Neuronal stem cell (in vitro differentiated cells): Measurements from ENCODE around the gene AXIN1.
A peak's percentile ranks its signal among the peaks of the same experiment; 100 is the strongest.
"Not testable (repeated sequence)": the region's sequence is repeated elsewhere in the genome, so short reads cannot be mapped to it uniquely, and the experiment has no call there.

Experiments
- DNase-seq: peaks from one replicate; pipeline ENCODE4 v3.0.0-alpha.2; 2013; ENCODE audit warnings: low spot score
- H2AFZ ChIP-seq: one replicate; pipeline ENCODE4 v1.6.1; 2013; ENCODE audit warnings: mild to moderate bottlenecking, low read length, inconsistent platforms
- H2AK5ac ChIP-seq: 2 replicates; pipeline ENCODE4 v1.6.1; 2013; ENCODE audit warnings: low read depth, mild to moderate bottlenecking, inconsistent platforms, low read length, moderate library complexity, mixed read lengths
- H2BK120ac ChIP-seq: 2 replicates; pipeline ENCODE4 v1.6.1; 2013; ENCODE audit warnings: low read depth, mild to moderate bottlenecking, inconsistent platforms, low read length, moderate library complexity, mixed read lengths
- H2BK12ac ChIP-seq: one replicate; pipeline ENCODE4 v1.6.1; 2013; ENCODE audit warnings: low read length, inconsistent platforms
- H2BK15ac ChIP-seq: 2 replicates; pipeline ENCODE4 v1.6.1; 2013; ENCODE audit warnings: mild to moderate bottlenecking, low read length, inconsistent platforms, mixed read lengths
- H2BK5ac ChIP-seq: one replicate; pipeline ENCODE4 v1.6.1; 2013; ENCODE audit warnings: inconsistent platforms, mild to moderate bottlenecking, low read length, moderate library complexity
- H3K14ac ChIP-seq: one replicate; pipeline ENCODE4 v1.6.1; 2013; ENCODE audit warnings: low read length, inconsistent platforms
- H3K18ac ChIP-seq: 2 replicates; pipeline ENCODE4 v1.6.1; 2013; ENCODE audit warnings: low read length, inconsistent platforms
- H3K23ac ChIP-seq: 2 replicates; pipeline ENCODE4 v1.6.1; 2013; ENCODE audit warnings: low read depth, mild to moderate bottlenecking, mixed read lengths, low read length, inconsistent platforms; ENCODE audit not compliant: poor library complexity
- H3K27ac ChIP-seq: replicated peaks from 3 replicates; pipeline ENCODE4 v1.5.1; 2013; ENCODE audit warnings: low read length, inconsistent platforms
- H3K27me3 ChIP-seq, 3 experiments: 2 replicates each; pipeline ENCODE4 v1.6.1; 2013; ENCODE audit warnings: low read length in 3 of 3, mild to moderate bottlenecking in 2 of 3, inconsistent platforms in 1 of 3, low read depth in 1 of 3, mixed read lengths in 1 of 3, moderate library complexity in 1 of 3; ENCODE audit not compliant: control insufficient read depth in 3 of 3, insufficient read depth in 3 of 3
- H3K36me3 ChIP-seq, 2 donors: replicated peaks in 1 of 2; 2 replicates each; pipeline ENCODE4 v1.6.1; 2013; ENCODE audit warnings: low read length in 2 of 2; ENCODE audit not compliant: control insufficient read depth in 2 of 2, insufficient read depth in 2 of 2
- H3K4ac ChIP-seq: 2 replicates; pipeline ENCODE4 v1.6.1; 2013; ENCODE audit warnings: inconsistent platforms, mild to moderate bottlenecking, low read length, moderate library complexity
- H3K4me1 ChIP-seq, 2 donors: 1 replicate in 1 of 2; 2 replicates in 1 of 2; pipeline ENCODE4 v1.6.1; 2013; ENCODE audit warnings: low read length in 2 of 2, low read depth in 1 of 2; ENCODE audit not compliant: control insufficient read depth in 2 of 2, insufficient read depth in 1 of 2
- H3K4me2 ChIP-seq: one replicate; pipeline ENCODE4 v1.6.1; 2013; ENCODE audit warnings: mild to moderate bottlenecking, low read length, inconsistent platforms; ENCODE audit not compliant: insufficient read depth, poor library complexity, severe bottlenecking
- H3K4me3 ChIP-seq, 2 donors: 2 replicates each; pipeline ENCODE4 v1.5.1; 2013; ENCODE audit warnings: low read length in 2 of 2, mild to moderate bottlenecking in 2 of 2, inconsistent platforms in 1 of 2, moderate library complexity in 1 of 2
- H3K79me1 ChIP-seq: one replicate; pipeline ENCODE4 v1.6.1; 2013; ENCODE audit warnings: low read depth, mild to moderate bottlenecking, inconsistent platforms, low read length, moderate library complexity
- H3K9ac ChIP-seq: one replicate; pipeline ENCODE4 v1.6.1; 2013; ENCODE audit warnings: mild to moderate bottlenecking, low read depth, low read length, inconsistent platforms; ENCODE audit not compliant: poor library complexity
- H3K9me3 ChIP-seq, 2 donors: replicated peaks in 1 of 2; 2 replicates each; pipeline versions ENCODE3 to v1.6.1; 2013; ENCODE audit warnings: low read length in 2 of 2, mild to moderate bottlenecking in 2 of 2, inconsistent platforms in 1 of 2, low read depth in 1 of 2, mixed read lengths in 1 of 2, moderate library complexity in 1 of 2; ENCODE audit not compliant: control insufficient read depth in 2 of 2, insufficient read depth in 1 of 2
- H4K8ac ChIP-seq: one replicate; pipeline ENCODE4 v1.6.1; 2013; ENCODE audit warnings: low read depth, mild to moderate bottlenecking, inconsistent platforms, low read length, moderate library complexity
- H4K91ac ChIP-seq: one replicate; pipeline ENCODE4 v1.6.1; 2013; ENCODE audit warnings: low read length, low read depth, mild to moderate bottlenecking, inconsistent platforms; ENCODE audit not compliant: poor library complexity
- WGBS, 2 donors: extraction: QIAGEN DNeasy Blood & Tissue Kit; methylation state at CpG; one replicate each; pipeline ENCODE4 v1.1.7; 2013; ENCODE audit warnings: missing lambda C conversion rate in 2 of 2, mixed read lengths in 1 of 2; ENCODE audit not compliant: insufficient read length in 2 of 2, insufficient replicate concordance in 1 of 2; ENCODE audit errors: extremely low coverage in 2 of 2; 5-methylcytosine and 5-hydroxymethylcytosine counted together

Gene AXIN1

DNA sequence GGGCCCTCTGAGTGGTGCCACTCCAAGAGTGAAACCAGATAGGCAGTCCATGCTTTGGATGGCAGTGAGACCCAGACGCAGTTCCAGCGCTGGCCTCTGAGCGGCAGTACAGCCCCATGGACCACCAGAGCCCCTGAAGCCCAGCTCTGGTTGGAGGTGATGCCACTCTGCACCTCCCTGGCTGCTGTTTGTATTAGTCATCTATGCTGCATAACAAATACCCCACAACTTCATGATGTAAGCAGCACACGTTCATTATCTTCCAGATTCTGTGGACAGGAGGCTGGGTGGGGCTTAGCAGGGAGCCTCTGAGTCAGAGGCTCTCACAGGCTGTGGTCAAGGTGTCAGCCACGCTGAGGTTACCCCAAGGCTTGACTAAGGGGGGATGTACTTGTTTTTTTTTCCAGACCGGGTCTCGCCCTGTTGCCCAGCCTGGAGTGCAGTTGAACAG, 39.4 kb upstream of the AXIN1 start:
- Histone ChIP-seq H3K4me2 (no peak overlapping the region), H3K79me1 (no peaks in the 10 kb centered on the region), H3K4me3 (no peak overlapping the region), H2AK5ac (no peak overlapping the region), H2BK12ac (no peak overlapping the region), H3K36me3 (no peaks in the 10 kb centered on the region), H2AFZ (no peak overlapping the region), H2BK5ac (no peak overlapping the region), H2BK15ac (no peak overlapping the region), H3K23ac (no peak overlapping the region), H3K27ac (no peak overlapping the region), H3K4me1 (peaks cover 1 to 17% of the 10 kb centered on the region in 2 donors), H3K27me3 (no peaks in the 10 kb centered on the region), H4K91ac (no peak overlapping the region), H3K9ac (no peak overlapping the region), H2BK120ac (no peak overlapping the region), H4K8ac (no peak overlapping the region), H3K18ac (no peak overlapping the region), H3K9me3 (peaks cover 0 to 3% of the 10 kb centered on the region in 2 donors), H3K4ac (no peak overlapping the region), H3K14ac (no peak overlapping the region)
- DNase-seq: no peak
- no CpG with 5 or more reads among the region's 7 CpGs for WGBS, 2 donors

DNA sequence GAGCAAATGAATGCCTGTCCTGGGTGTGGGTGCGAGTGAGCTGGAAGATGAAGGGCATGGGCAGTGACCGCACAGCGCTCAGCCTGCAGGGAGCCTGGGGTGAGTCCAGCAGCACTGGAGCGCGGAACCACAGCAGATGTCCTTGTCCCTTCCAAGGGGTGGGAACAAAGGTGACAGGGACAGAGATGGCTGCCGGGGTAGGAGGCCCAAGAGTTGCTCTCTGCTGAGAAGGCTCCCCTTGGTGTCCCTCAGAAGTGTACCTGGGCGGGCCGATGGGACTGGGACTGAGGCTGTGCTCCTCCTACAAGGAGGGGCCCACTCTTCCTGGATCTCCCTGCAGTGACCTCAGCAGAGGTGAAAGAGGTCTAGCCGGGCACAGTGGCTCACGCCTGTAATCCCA, 36.8 kb upstream of the AXIN1 start:
- peaks cover 0 to 10% of the 10 kb centered on the region in 2 donors for H3K4me1 ChIP-seq
- H2BK120ac ChIP-seq: no peak overlapping the region
- WGBS, 2 donors: no CpG with 5 or more reads among the region's 10 CpGs
- no peak overlapping the region for H3K9ac ChIP-seq
- no peak overlapping the region for H3K4ac ChIP-seq
- no peak overlapping the region for H2BK5ac ChIP-seq
- no peak overlapping the region for H3K14ac ChIP-seq
- H3K4me3 ChIP-seq: peak overlapping the region in 1 of 2 donors; percentile 65
- no peak overlapping the region for H4K91ac ChIP-seq
- no peak overlapping the region for H2AFZ ChIP-seq
- H3K23ac ChIP-seq: peak overlapping the region; percentile 73
- H4K8ac ChIP-seq: no peak overlapping the region
- no peak overlapping the region for H2BK12ac ChIP-seq
- no peak overlapping the region for H3K27ac ChIP-seq
- H3K18ac ChIP-seq: no peak overlapping the region
- no peaks in the 10 kb centered on the region for H3K36me3 ChIP-seq
- H3K79me1 ChIP-seq: no peaks in the 10 kb centered on the region
- H2BK15ac ChIP-seq: no peak overlapping the region
- peak overlapping the region; percentile 74 for H2AK5ac ChIP-seq
- H3K27me3 ChIP-seq: no peaks in the 10 kb centered on the region
- no peak overlapping the region for H3K4me2 ChIP-seq
- DNase-seq: no peak
- H3K9me3 ChIP-seq: peaks cover 0 to 3% of the 10 kb centered on the region in 2 donors

GRCh38 chr16:387761-388666, 35.5 kb upstream of the AXIN1 start:
- H3K4ac ChIP-seq, H2BK120ac ChIP-seq, H3K23ac ChIP-seq, H2AFZ ChIP-seq, H2AK5ac ChIP-seq, H3K4me2 ChIP-seq, H2BK12ac ChIP-seq, H3K9me3 ChIP-seq, H3K9ac ChIP-seq, H3K27me3 ChIP-seq, H3K14ac ChIP-seq, H4K91ac ChIP-seq, H2BK5ac ChIP-seq, DNase-seq, H3K36me3 ChIP-seq, H4K8ac ChIP-seq, H2BK15ac ChIP-seq, H3K18ac ChIP-seq, H3K79me1 ChIP-seq, H3K27ac ChIP-seq: not testable (repeated sequence)
- no CpG with 5 or more reads among the region's 20 CpGs for WGBS, 2 donors
- peaks cover 11 to 22% of the 10 kb centered on the region in 2 donors for H3K4me1 ChIP-seq
- peak overlapping the region in 1 of 2 donors; percentile 28 for H3K4me3 ChIP-seq

DNA sequence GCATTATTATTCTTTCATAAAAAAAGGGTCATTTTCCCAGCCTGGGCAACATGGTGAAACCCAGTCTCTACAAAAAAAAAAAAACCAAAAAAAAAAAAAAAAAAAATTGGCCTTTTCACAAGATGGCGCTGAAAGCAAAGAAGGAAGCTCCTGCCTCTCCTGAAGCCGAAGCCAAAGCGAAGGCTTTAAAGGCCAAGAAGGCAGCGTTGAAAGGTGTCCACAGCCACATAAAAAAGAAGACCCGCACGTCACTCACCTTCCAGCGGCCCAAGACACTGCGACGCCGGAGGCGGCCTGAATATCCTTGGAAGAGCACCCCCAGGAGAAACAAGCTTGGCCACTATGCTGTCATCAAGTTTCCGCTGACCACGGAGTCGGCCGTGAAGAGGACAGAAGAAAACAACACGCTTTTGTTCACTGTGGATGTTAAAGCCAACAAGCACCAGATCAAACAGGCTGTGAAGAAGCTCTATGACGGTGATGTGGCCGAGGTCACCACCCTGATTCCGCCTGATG, 34.2 kb upstream of the AXIN1 start:
- peak overlapping the region; percentile 35 for H2AFZ ChIP-seq
- DNase-seq: no peak
- H3K23ac ChIP-seq: no peak overlapping the region
- no peak overlapping the region for H3K27ac ChIP-seq
- peaks cover 0 to 19% (median 7%) of the 10 kb centered on the region in 3 experiments for H3K27me3 ChIP-seq
- H3K79me1 ChIP-seq: peaks cover 1% of the 10 kb centered on the region
- no peak overlapping the region for H2AK5ac ChIP-seq
- H4K8ac ChIP-seq: no peak overlapping the region
- no peak overlapping the region for H3K18ac ChIP-seq
- H3K4me1 ChIP-seq: peaks cover 13 to 30% of the 10 kb centered on the region in 2 donors
- no peak overlapping the region for H3K4me3 ChIP-seq
- H2BK12ac ChIP-seq: no peak overlapping the region
- H3K36me3 ChIP-seq: no peaks in the 10 kb centered on the region
- no peak overlapping the region for H2BK5ac ChIP-seq
- no peak overlapping the region for H4K91ac ChIP-seq
- no peak overlapping the region for H2BK15ac ChIP-seq
- H3K9me3 ChIP-seq: no peaks in the 10 kb centered on the region
- no CpG with 5 or more reads among the region's 19 CpGs for WGBS, 2 donors
- no peak overlapping the region for H3K9ac ChIP-seq
- H3K4ac ChIP-seq: no peak overlapping the region
- H2BK120ac ChIP-seq: no peak overlapping the region
- no peak overlapping the region for H3K14ac ChIP-seq
- no peak overlapping the region for H3K4me2 ChIP-seq
